ENCODE data around the gene CDH2.

- no peak for TF ChIP-seq CTCF (optimal IDR thresholded peaks at IDR 0.05 in 1 of 3, IDR thresholded peaks at IDR 0.05 in 1 of 3, conservative IDR thresholded peaks at IDR 0.05 in 1 of 3; ENCODE audit: extremely low read depth in 1 of 3, insufficient read depth in 2 of 3, low read length in 3 of 3)
- TF ChIP-seq EZH2 (IDR thresholded peaks at IDR 0.05; ENCODE audit: low read length) = no peak
These were observed 48.3 kb downstream of the CDH2 start for GRCh38 chr18:28128659-28128980.

Measured in keratinocyte (primary cell).